PC-3 (cell line): ENCODE measurements around the gene FASN. TPM values are rescaled to one million over a fixed set of nuclear protein-coding genes. Genes with fewer than 3 reads are reported as not detected.

Experiments
- ATAC-seq: fragments of 200-7000 bp; cut with Tn5 transposase; 2 replicates; pipeline ENCODE4 v1.9.1; 2020; ENCODE audit warnings: mild to moderate bottlenecking, moderate library complexity
- BruUV-seq: library from RNA; stranded (reverse); fragments of 400-500 nt; replicated peaks from 2 replicates; lab custom pipeline; 2021; lab: Mats Ljungman, UMichigan
- CTCF ChIA-PET: fragments of 300-600 bp; sonication (Branson Sonifier 250); formaldehyde crosslinking; loops from one replicate; lab custom pipeline; 2022; ENCODE audit warnings: antibody characterized with exemption; lab: Charles Lee
- POLR2A ChIA-PET: fragments of 300-600 bp; sonication (Branson Sonifier 250); formaldehyde crosslinking; loops from one replicate; lab custom pipeline; 2022; ENCODE audit warnings: antibody characterized with exemption; ENCODE audit not compliant: unreplicated experiment; lab: Charles Lee
- DNase-seq: peaks from one replicate; pipeline ENCODE4 v3.0.0-alpha.2; 2015
- H2AFZ ChIP-seq: fragments of 300-600 bp; sonication (generic); 2 replicates; pipeline ENCODE4 v1.6.0; 2016; ENCODE audit warnings: antibody characterized with exemption, low read length
- H3F3A ChIP-seq: fragments of 300-600 bp; sonication (generic); one replicate; pipeline ENCODE4 v1.6.0; 2017; ENCODE audit warnings: antibody characterized with exemption, low read length, control low read depth, mild to moderate bottlenecking; ENCODE audit not compliant: unreplicated experiment
- H3K27ac ChIP-seq: fragments of 300-600 bp; sonication (generic); 2 replicates; pipeline ENCODE4 v1.5.1; 2016; ENCODE audit warnings: mild to moderate bottlenecking, low read length
- H3K27me3 ChIP-seq: fragments of 300-600 bp; sonication (generic); 2 replicates; pipeline ENCODE4 v1.6.1; 2016; ENCODE audit warnings: low read length, mixed read lengths
- H3K36me3 ChIP-seq: fragments of 300-600 bp; sonication (generic); 2 replicates; pipeline ENCODE4 v1.6.1; 2016; ENCODE audit warnings: low read depth, mixed run types, low read length, mixed read lengths
- H3K4me1 ChIP-seq: fragments of 300-600 bp; sonication (generic); 2 replicates; pipeline ENCODE4 v1.5.1; 2016; ENCODE audit warnings: low read length; ENCODE audit not compliant: insufficient read depth
- H3K4me2 ChIP-seq: fragments of 300-600 bp; sonication (generic); 2 replicates; pipeline ENCODE4 v1.6.0; 2016; ENCODE audit warnings: low read length
- H3K4me3 ChIP-seq: fragments of 300-600 bp; sonication (generic); 2 replicates; pipeline ENCODE4 v1.5.1; 2016; ENCODE audit warnings: mild to moderate bottlenecking, low read length, mixed read lengths
- H3K79me2 ChIP-seq: fragments of 300-600 bp; sonication (generic); 2 replicates; pipeline ENCODE4 v1.6.1; 2017; ENCODE audit warnings: low read length, mixed read lengths
- H3K9ac ChIP-seq: fragments of 300-600 bp; sonication (generic); 2 replicates; pipeline ENCODE4 v1.6.0; 2016; ENCODE audit warnings: mild to moderate bottlenecking, low read length
- H3K9me2 ChIP-seq: fragments of 300-600 bp; sonication (generic); replicated peaks from 2 replicates; pipeline ENCODE4 v1.6.1; 2016; ENCODE audit warnings: mixed run types, low read length, mixed read lengths
- H3K9me3 ChIP-seq: fragments of 300-600 bp; sonication (generic); 2 replicates; pipeline ENCODE4 v1.6.1; 2016; ENCODE audit warnings: low read length, mixed read lengths
- H4K20me1 ChIP-seq: fragments of 300-600 bp; sonication (generic); 2 replicates; pipeline ENCODE4 v1.6.1; 2016; ENCODE audit warnings: low read length, mixed read lengths
- EZH2 ChIP-seq: fragments of 300-600 bp; sonication (generic); IDR thresholded peaks from one replicate; pipeline ENCODE4 v1.6.1; 2017; ENCODE audit warnings: antibody characterized with exemption, mild to moderate bottlenecking, low read length; ENCODE audit not compliant: unreplicated experiment
- EZH2phosphoT487 ChIP-seq: fragments of 300-600 bp; sonication (generic); IDR thresholded peaks from 2 replicates; pipeline ENCODE4 v1.6.1; 2018; ENCODE audit warnings: mild to moderate bottlenecking, antibody characterized with exemption, low read length, borderline replicate concordance
- intact Hi-C: fragments of 100-400 bp; cut with micrococcal nuclease; formaldehyde crosslinking; loops from 2 replicates; pipeline ENCODE4 v1.9.0; 2023
- total RNA-seq: library from RNA; depleted of rRNA; stranded (reverse); fragments of >200 nt; gene quantifications from 2 replicates; pipeline ENCODE4 v1.2.3, GENCODE V29; 2014
- TF ChIP-seq, protein P1 (sequence below): fragments of 300-600 bp; sonication (generic); conservative IDR thresholded peaks from 2 replicates; pipeline ENCODE4 v1.5.1; 2017; ENCODE audit warnings: antibody characterized with exemption, low read depth, mild to moderate bottlenecking, low read length

FASN gene
- total RNA-seq, 1 experiment from 2014 or later, result 269 TPM

DNA sequence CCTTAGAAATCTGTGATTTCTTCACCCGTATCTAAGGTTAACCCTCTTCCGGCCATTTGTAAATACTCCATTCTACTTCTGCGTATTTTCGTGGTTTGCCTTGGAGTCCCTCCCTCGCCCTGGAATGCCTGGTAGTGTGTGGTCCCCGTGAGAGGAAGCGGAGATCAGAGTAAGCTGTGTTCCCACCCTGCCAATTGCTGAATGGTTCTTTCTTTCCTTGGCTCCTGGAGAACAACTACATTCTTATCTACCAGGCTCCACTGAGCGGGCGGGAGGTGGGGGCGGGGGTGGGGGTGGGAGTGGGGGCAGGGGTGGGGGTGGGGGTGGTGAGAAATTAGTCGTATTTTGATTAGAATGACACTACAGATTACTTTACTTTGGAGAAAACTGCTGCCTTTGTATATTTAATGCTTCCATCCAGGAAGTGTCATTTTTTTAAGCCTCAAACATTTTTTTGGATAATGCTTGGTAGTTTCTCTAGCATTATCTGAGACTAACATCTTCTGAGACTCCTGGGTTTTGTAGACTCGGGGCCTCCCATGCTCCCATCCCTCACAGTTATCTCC lies 20.9 kb upstream of the FASN start:
- TF ChIP-seq, protein P1, sequence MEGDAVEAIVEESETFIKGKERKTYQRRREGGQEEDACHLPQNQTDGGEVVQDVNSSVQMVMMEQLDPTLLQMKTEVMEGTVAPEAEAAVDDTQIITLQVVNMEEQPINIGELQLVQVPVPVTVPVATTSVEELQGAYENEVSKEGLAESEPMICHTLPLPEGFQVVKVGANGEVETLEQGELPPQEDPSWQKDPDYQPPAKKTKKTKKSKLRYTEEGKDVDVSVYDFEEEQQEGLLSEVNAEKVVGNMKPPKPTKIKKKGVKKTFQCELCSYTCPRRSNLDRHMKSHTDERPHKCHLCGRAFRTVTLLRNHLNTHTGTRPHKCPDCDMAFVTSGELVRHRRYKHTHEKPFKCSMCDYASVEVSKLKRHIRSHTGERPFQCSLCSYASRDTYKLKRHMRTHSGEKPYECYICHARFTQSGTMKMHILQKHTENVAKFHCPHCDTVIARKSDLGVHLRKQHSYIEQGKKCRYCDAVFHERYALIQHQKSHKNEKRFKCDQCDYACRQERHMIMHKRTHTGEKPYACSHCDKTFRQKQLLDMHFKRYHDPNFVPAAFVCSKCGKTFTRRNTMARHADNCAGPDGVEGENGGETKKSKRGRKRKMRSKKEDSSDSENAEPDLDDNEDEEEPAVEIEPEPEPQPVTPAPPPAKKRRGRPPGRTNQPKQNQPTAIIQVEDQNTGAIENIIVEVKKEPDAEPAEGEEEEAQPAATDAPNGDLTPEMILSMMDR, result no peak
- TF ChIP-seq EZH2phosphoT487, result no peak
- no peak for TF ChIP-seq EZH2
- H4K20me1 ChIP-seq, result no peaks in the 10 kb centered on the region
- H3K36me3 ChIP-seq, result no peaks in the 10 kb centered on the region
- H3K4me1 ChIP-seq, result no peaks in the 10 kb centered on the region
- intact Hi-C loops, result no loop called here
- no peak for ATAC-seq
- no peak overlapping the region for H2AFZ ChIP-seq
- no peak overlapping the region for H3K4me3 ChIP-seq
- ChIA-PET CTCF (no interaction called here), POLR2A (no interaction called here)
- no TSS peak for BruUV-seq
- H3K9me2 ChIP-seq, result no peaks in the 10 kb centered on the region
- H3K4me2 ChIP-seq, result no peak overlapping the region
- no peak overlapping the region for H3K27ac ChIP-seq
- no peak for DNase-seq
- no peaks in the 10 kb centered on the region for H3K9me3 ChIP-seq
- no peaks in the 10 kb centered on the region for H3K27me3 ChIP-seq
- H3F3A ChIP-seq, result no peaks in the 10 kb centered on the region
- no peak overlapping the region for H3K9ac ChIP-seq
- no peaks in the 10 kb centered on the region for H3K79me2 ChIP-seq

DNA sequence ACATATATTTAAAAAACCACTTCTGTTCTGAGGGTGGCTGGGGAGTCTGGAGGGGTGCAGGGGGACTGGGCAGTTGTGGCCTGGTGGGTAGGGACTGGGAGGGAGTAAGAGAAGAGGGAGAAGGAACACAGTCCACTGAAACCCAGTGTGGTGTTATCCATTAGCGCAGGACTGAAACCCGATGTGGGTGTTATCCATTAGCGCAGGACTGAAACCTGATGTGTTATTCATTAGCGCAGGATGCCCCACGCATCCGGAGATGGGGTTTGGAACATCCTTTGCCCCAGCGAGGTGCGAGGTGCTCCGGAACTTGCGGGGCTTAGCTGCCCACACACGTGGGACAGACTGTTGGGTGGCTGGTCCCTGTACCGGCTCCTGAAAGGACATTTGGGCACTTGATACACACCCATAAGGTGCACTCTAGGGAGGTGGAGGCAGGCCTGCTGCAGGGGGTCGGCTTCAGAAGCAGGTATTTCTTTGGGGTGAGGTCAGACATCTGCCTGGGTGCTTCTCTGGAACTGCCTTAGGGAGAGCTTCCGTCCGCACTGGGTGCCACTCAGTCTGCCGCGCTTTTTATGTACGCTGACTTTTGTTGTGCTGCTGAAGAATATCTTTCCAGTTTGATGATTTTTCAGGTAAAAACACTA lies 20.3 kb upstream of the FASN start:
- no peaks in the 10 kb centered on the region for H4K20me1 ChIP-seq
- no peak overlapping the region for H3K9ac ChIP-seq
- CTCF ChIA-PET, result no interaction called here
- H3K9me3 ChIP-seq, result no peaks in the 10 kb centered on the region
- no peak for TF ChIP-seq EZH2phosphoT487
- TF ChIP-seq, protein P1, result no peak
- no peak for TF ChIP-seq EZH2
- no peak overlapping the region for H3K27ac ChIP-seq
- no peaks in the 10 kb centered on the region for H3K4me1 ChIP-seq
- no peaks in the 10 kb centered on the region for H3K79me2 ChIP-seq
- no peaks in the 10 kb centered on the region for H3K9me2 ChIP-seq
- POLR2A ChIA-PET, result no interaction called here
- intact Hi-C loops, result no loop called here
- H3K36me3 ChIP-seq, result no peaks in the 10 kb centered on the region
- no TSS peak for BruUV-seq
- no peak overlapping the region for H3K4me3 ChIP-seq
- DNase-seq (no peak), ATAC-seq (no peak)
- no peaks in the 10 kb centered on the region for H3F3A ChIP-seq
- H3K27me3 ChIP-seq, result no peaks in the 10 kb centered on the region
- H3K4me2 ChIP-seq, result no peak overlapping the region
- no peak overlapping the region for H2AFZ ChIP-seq
